ENCODE data around the gene CNGB1. TPM values are rescaled to one million over a fixed set of nuclear protein-coding genes. Genes with fewer than 3 reads are reported as not detected.

CNGB1 gene
- total RNA-seq, 1 experiment from 2014 or later = not detected

DNA sequence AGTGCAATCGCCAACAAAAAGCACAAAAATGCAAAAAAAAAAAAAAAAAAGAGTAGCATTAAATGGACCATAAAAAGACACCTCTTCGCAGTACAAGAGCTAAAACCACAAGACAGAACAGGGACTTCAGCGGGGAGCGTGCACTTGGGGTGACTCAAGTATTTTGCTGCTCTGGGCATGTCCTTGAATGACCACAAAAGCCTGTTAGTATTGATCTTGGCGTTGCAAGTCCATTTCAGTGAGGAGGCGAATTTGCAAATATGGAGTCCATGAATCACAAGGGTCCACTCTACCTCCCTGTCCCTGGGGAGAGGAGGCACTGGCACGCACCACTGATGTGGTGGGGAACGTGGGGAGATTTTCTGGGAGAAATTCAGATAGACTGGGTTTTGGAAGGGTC lies 78.9 kb downstream of the CNGB1 start:
- TF ChIP-seq ZNF274 (IDR thresholded peaks at IDR 0.05; ENCODE audit: low read depth, low read length) (no peak), POLR2A (IDR thresholded peaks at IDR 0.05; ENCODE audit: borderline replicate concordance, extremely low read depth, insufficient read depth, insufficient read length) (no peak), EGR1 (IDR thresholded peaks at IDR 0.05; ENCODE audit: low read depth) (no peak), FOSL1 (IDR thresholded peaks at IDR 0.05; ENCODE audit: low read depth) (no peak), JUND (IDR thresholded peaks at IDR 0.05) (no peak), SP1 (IDR thresholded peaks at IDR 0.05; ENCODE audit: low read depth) (no peak), MAX (IDR thresholded peaks at IDR 0.05) (no peak), SIN3A (IDR thresholded peaks at IDR 0.05; ENCODE audit: low read depth) (no peak), CBX3 (IDR thresholded peaks at IDR 0.05; ENCODE audit: low read depth) (no peak), SRF (IDR thresholded peaks at IDR 0.05; ENCODE audit: low read depth) (no peak), TCF7L2 (IDR thresholded peaks at IDR 0.05; ENCODE audit: borderline replicate concordance, extremely low read depth, insufficient read depth, insufficient read length) (no peak), YY1 (IDR thresholded peaks at IDR 0.05; ENCODE audit: extremely low read depth, insufficient replicate concordance, low read depth, low read length) (no peak), EZH2 (IDR thresholded peaks at IDR 0.05) (no peak), RAD21 (IDR thresholded peaks at IDR 0.05; ENCODE audit: low read depth) (no peak), ZFX (IDR thresholded peaks at IDR 0.05) (no peak), EZH2phosphoT487 (IDR thresholded peaks at IDR 0.05; ENCODE audit: borderline replicate concordance) (no peak), POLR2AphosphoS5 (IDR thresholded peaks at IDR 0.05; ENCODE audit: low read depth, low read length) (no peak), ELF1 (IDR thresholded peaks at IDR 0.05; ENCODE audit: borderline replicate concordance, low read depth) (no peak)
- TF ChIP-seq, protein P1, sequence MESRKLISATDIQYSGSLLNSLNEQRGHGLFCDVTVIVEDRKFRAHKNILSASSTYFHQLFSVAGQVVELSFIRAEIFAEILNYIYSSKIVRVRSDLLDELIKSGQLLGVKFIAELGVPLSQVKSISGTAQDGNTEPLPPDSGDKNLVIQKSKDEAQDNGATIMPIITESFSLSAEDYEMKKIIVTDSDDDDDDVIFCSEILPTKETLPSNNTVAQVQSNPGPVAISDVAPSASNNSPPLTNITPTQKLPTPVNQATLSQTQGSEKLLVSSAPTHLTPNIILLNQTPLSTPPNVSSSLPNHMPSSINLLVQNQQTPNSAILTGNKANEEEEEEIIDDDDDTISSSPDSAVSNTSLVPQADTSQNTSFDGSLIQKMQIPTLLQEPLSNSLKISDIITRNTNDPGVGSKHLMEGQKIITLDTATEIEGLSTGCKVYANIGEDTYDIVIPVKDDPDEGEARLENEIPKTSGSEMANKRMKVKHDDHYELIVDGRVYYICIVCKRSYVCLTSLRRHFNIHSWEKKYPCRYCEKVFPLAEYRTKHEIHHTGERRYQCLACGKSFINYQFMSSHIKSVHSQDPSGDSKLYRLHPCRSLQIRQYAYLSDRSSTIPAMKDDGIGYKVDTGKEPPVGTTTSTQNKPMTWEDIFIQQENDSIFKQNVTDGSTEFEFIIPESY (IDR thresholded peaks at IDR 0.05; ENCODE audit: extremely low read depth, insufficient replicate concordance, low read length) = no peak
- TF ChIP-seq, protein P2, sequence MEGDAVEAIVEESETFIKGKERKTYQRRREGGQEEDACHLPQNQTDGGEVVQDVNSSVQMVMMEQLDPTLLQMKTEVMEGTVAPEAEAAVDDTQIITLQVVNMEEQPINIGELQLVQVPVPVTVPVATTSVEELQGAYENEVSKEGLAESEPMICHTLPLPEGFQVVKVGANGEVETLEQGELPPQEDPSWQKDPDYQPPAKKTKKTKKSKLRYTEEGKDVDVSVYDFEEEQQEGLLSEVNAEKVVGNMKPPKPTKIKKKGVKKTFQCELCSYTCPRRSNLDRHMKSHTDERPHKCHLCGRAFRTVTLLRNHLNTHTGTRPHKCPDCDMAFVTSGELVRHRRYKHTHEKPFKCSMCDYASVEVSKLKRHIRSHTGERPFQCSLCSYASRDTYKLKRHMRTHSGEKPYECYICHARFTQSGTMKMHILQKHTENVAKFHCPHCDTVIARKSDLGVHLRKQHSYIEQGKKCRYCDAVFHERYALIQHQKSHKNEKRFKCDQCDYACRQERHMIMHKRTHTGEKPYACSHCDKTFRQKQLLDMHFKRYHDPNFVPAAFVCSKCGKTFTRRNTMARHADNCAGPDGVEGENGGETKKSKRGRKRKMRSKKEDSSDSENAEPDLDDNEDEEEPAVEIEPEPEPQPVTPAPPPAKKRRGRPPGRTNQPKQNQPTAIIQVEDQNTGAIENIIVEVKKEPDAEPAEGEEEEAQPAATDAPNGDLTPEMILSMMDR (IDR thresholded peaks at IDR 0.05 in 2 of 3, conservative IDR thresholded peaks at IDR 0.05 in 1 of 3; ENCODE audit: borderline replicate concordance in 1 of 3, insufficient read depth in 1 of 3, low read depth in 2 of 3, low read length in 2 of 3) = no peak
- Histone ChIP-seq H3K9me2 (ENCODE audit: insufficient read depth) (no peaks in the 10 kb centered on the region), H3K4me1 (ENCODE audit: control insufficient read depth in 1 of 2, insufficient read depth in 2 of 2, low read length in 2 of 2) (0 out of 4 replicates have a peak, but pooled peaks cover 0 to 7% of the 10 kb centered on the region in 2 experiments), H3K4me3 (replicated peaks in 1 of 2; ENCODE audit: low read depth in 1 of 2, low read length in 2 of 2) (no peak overlapping the region), H3K9me3 (ENCODE audit: control insufficient read depth in 1 of 2, insufficient read depth in 1 of 2, low read depth in 1 of 2, low read length in 2 of 2) (no peaks in the 10 kb centered on the region), H3K79me2 (ENCODE audit: insufficient read depth, low read length) (no peaks in the 10 kb centered on the region), H3K27me3 (ENCODE audit: insufficient read depth, low read length) (no peaks in the 10 kb centered on the region), H3K9ac (ENCODE audit: low read length) (no peak overlapping the region), H3K27ac (ENCODE audit: low read depth, low read length) (no peak overlapping the region), H3K4me2 (ENCODE audit: low read length) (no peak overlapping the region), H3K36me3 (ENCODE audit: control insufficient read depth in 1 of 2, insufficient read depth in 2 of 2, low read length in 2 of 2) (no peaks in the 10 kb centered on the region), H2AFZ (ENCODE audit: low read depth, low read length, poor library complexity, severe bottlenecking) (no peak overlapping the region), H4K20me1 (ENCODE audit: insufficient read depth) (no peaks in the 10 kb centered on the region)
- ChIA-PET POLR2A (no interaction called here), CTCF (no interaction called here), RAD21 (ENCODE audit: low non-redundant PET in 1 of 2, low total read pairs in 2 of 2, uncharacterized antibody in 2 of 2, unreplicated experiment in 2 of 2) (no interaction called here)
- no peak for ATAC-seq
- intact Hi-C loops (cut with micrococcal nuclease) = loop anchor here (10.0 kb wide), 1 partner anchor 137 kb away; no protein-coding TSS in a partner anchor
- no peak for DNase-seq (ENCODE audit: low read depth, low spot score)
- BruUV-seq (replicated peaks) = no TSS peak

Data from HCT116 (cell line).